ENCODE results near the gene ST3GAL2. TPM values are rescaled to one million over a fixed set of nuclear protein-coding genes. Genes with fewer than 3 reads are reported as not detected.

Gene ST3GAL2
- total and polyA plus RNA-seq, 12 donors: 5.3 to 30.8 (median 22.6) TPM

DNA sequence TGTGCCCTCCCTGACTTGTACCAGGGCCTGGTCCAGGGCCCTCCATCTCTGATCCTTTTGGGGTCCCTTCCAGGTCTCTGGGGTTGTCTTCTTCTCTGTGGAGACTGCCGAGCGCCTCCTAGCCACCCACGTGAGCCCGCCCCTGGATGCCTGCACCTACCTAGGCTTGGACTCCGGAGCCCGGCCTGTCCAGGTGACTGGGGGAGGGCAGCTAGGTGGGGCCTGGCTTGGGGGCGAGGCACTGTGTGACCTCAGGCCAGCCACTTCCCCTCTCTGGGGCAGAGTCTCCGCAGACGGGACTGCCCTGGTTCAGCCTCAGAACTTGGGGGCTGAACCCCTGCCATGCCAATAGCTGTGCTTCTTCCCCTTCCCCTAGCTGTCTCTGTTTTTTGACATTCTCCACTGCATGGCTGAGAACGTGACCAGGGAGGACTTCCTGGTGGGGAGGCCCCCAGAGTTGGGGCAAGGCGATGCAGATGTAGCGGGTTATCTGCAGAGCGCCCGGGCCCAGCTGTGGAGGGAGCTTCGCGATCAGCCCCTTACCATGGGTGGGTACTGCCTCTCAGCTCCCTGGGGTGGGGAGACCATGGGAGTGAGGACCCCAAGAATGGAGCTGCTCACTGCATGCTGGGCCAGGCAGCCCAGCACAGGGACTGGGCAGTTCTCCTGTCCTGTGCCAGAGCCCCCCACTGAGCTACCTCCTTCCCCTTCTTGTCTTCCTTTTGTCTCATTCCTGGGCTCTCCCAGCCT lies 30.1 kb upstream of the ST3GAL2 start:
- TF ChIP-seq POLR2A (IDR thresholded peaks at IDR 0.05): no peak
- TF ChIP-seq, protein P1, sequence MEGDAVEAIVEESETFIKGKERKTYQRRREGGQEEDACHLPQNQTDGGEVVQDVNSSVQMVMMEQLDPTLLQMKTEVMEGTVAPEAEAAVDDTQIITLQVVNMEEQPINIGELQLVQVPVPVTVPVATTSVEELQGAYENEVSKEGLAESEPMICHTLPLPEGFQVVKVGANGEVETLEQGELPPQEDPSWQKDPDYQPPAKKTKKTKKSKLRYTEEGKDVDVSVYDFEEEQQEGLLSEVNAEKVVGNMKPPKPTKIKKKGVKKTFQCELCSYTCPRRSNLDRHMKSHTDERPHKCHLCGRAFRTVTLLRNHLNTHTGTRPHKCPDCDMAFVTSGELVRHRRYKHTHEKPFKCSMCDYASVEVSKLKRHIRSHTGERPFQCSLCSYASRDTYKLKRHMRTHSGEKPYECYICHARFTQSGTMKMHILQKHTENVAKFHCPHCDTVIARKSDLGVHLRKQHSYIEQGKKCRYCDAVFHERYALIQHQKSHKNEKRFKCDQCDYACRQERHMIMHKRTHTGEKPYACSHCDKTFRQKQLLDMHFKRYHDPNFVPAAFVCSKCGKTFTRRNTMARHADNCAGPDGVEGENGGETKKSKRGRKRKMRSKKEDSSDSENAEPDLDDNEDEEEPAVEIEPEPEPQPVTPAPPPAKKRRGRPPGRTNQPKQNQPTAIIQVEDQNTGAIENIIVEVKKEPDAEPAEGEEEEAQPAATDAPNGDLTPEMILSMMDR (IDR thresholded peaks at IDR 0.05): no peak
- 68 to 94% (median 93%) methylated on average over 4 to 16 of the region's 16 CpGs for WGBS, 4 donors
- Histone ChIP-seq H3K27me3 (no peaks in the 10 kb centered on the region), H3K4me3 (no peak overlapping the region), H3K4me1 (replicated peaks in 1 of 2) (peaks cover 0 to 6% of the 10 kb centered on the region in 2 donors), H3K36me3 (replicated peaks in 1 of 2) (peaks cover 0 to 25% of the 10 kb centered on the region in 2 donors), H3K9me3 (replicated peaks in 1 of 3) (no peaks in the 10 kb centered on the region), H3K27ac (no peak overlapping the region)
- no peak for DNase-seq
- intact Hi-C loops (cut with DNase I): no loop called here

- 92 to 99% (median 97%) methylated on average over 5 to 8 of the region's 8 CpGs for WGBS, 4 donors
- H3K4me3 ChIP-seq: no peak overlapping the region
- H3K4me1 ChIP-seq (replicated peaks in 1 of 2): peaks cover 0 to 6% of the 10 kb centered on the region in 2 donors
- H3K27me3 ChIP-seq: no peaks in the 10 kb centered on the region
- no peak overlapping the region for H3K27ac ChIP-seq
- H3K9me3 ChIP-seq (replicated peaks in 1 of 3): no peaks in the 10 kb centered on the region
- DNase-seq: no peak
- H3K36me3 ChIP-seq (replicated peaks in 1 of 2): peaks cover 0 to 19% of the 10 kb centered on the region in 2 donors
- intact Hi-C loops (cut with DNase I): no loop called here
- TF ChIP-seq POLR2A (IDR thresholded peaks at IDR 0.05): no peak
- TF ChIP-seq, protein P1 (IDR thresholded peaks at IDR 0.05): no peak
Measured at GRCh38 chr16:70467608-70468007, 28.7 kb upstream of the ST3GAL2 start.

- H3K36me3 ChIP-seq (replicated peaks in 1 of 2): peaks cover 0 to 19% of the 10 kb centered on the region in 2 donors
- 80 to 94% (median 91%) methylated on average over 1 to 11 of the region's 11 CpGs for WGBS, 4 donors
Measured at GRCh38 chr16:70467113-70467512, 28.2 kb upstream of the ST3GAL2 start.

DNA sequence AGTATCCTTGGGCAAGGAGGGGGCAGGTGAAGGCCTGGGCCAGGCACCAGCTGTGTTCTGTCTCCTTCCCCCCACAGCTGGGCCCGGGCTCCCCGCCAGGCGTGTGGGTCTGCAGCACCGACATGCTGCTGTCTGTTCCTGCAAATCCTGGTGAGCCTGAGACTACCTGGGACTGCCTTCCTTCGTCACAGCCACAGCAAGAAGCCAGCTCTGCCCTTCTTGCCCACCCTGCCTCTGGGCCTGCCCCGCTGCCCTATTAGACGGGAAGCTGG lies 27.8 kb upstream of the ST3GAL2 start:
- intact Hi-C loops (cut with DNase I): no loop called here
- Histone ChIP-seq H3K4me1 (replicated peaks in 1 of 2) (peaks cover 0 to 6% of the 10 kb centered on the region in 2 donors), H3K9me3 (replicated peaks in 1 of 3) (no peaks in the 10 kb centered on the region), H3K4me3 (no peak overlapping the region), H3K27ac (no peak overlapping the region), H3K36me3 (replicated peaks in 1 of 2) (peaks cover 0 to 19% of the 10 kb centered on the region in 2 donors), H3K27me3 (no peaks in the 10 kb centered on the region)
- DNase-seq: no peak
- no peak for TF ChIP-seq POLR2A (IDR thresholded peaks at IDR 0.05)
- TF ChIP-seq, protein P1 (IDR thresholded peaks at IDR 0.05): no peak
- 91 to 98% (median 92%) methylated on average over 3 to 7 of the region's 7 CpGs for WGBS, 4 donors

More at GRCh38 chr16:70467113-70467512, 28.2 kb upstream of the ST3GAL2 start:
- peaks cover 0 to 6% of the 10 kb centered on the region in 2 donors for H3K4me1 ChIP-seq (replicated peaks in 1 of 2)
- TF ChIP-seq, protein P1 (IDR thresholded peaks at IDR 0.05): no peak
- no peak for TF ChIP-seq POLR2A (IDR thresholded peaks at IDR 0.05)
- intact Hi-C loops (cut with DNase I): no loop called here
- H3K27me3 ChIP-seq: no peaks in the 10 kb centered on the region
- no peak for DNase-seq
- H3K9me3 ChIP-seq (replicated peaks in 1 of 3): no peaks in the 10 kb centered on the region
- no peak overlapping the region for H3K27ac ChIP-seq
- no peak overlapping the region for H3K4me3 ChIP-seq
